ENCODE results near the gene PRDM5.

- TF ChIP-seq, protein P1, sequence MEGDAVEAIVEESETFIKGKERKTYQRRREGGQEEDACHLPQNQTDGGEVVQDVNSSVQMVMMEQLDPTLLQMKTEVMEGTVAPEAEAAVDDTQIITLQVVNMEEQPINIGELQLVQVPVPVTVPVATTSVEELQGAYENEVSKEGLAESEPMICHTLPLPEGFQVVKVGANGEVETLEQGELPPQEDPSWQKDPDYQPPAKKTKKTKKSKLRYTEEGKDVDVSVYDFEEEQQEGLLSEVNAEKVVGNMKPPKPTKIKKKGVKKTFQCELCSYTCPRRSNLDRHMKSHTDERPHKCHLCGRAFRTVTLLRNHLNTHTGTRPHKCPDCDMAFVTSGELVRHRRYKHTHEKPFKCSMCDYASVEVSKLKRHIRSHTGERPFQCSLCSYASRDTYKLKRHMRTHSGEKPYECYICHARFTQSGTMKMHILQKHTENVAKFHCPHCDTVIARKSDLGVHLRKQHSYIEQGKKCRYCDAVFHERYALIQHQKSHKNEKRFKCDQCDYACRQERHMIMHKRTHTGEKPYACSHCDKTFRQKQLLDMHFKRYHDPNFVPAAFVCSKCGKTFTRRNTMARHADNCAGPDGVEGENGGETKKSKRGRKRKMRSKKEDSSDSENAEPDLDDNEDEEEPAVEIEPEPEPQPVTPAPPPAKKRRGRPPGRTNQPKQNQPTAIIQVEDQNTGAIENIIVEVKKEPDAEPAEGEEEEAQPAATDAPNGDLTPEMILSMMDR (conservative IDR thresholded peaks at IDR 0.05), result no peak; the same call in 1 of the 2 replicates
- no peak for TF ChIP-seq EZH2 (IDR thresholded peaks at IDR 0.05; ENCODE audit: low read depth)
Observed at GRCh38 chr4:120873554-120873953, 49.0 kb downstream of the PRDM5 start.
